Muscle layer of duodenum (tissue), 2 donors: ENCODE data around the gene NEUROD4.

Source experiments
- H3K27ac ChIP-seq: one replicate; pipeline ENCODE4 v1.7.0; 2013; ENCODE audit warnings: mild to moderate bottlenecking, low read length
- H3K27me3 ChIP-seq: one replicate; pipeline ENCODE4 v1.7.0; 2013; ENCODE audit warnings: low read depth, mild to moderate bottlenecking, control low read depth, low read length
- H3K36me3 ChIP-seq, 2 donors: one replicate each; pipeline ENCODE4 v1.7.0; 2013; ENCODE audit warnings: low read length in 2 of 2, control low read depth in 1 of 2, mild to moderate bottlenecking in 1 of 2; ENCODE audit not compliant: insufficient read depth in 2 of 2, control insufficient read depth in 1 of 2
- H3K4me1 ChIP-seq, 2 donors: one replicate each; pipeline ENCODE4 v1.7.0; 2013; ENCODE audit warnings: low read length in 2 of 2, mild to moderate bottlenecking in 2 of 2, control low read depth in 1 of 2, moderate library complexity in 1 of 2; ENCODE audit not compliant: insufficient read depth in 2 of 2, control insufficient read depth in 1 of 2
- H3K4me3 ChIP-seq, 2 donors: one replicate each; pipeline ENCODE4 v1.7.0; 2013; ENCODE audit warnings: low read length in 2 of 2, low read depth in 1 of 2, mild to moderate bottlenecking in 1 of 2
- H3K9me3 ChIP-seq, 2 donors: one replicate each; pipeline ENCODE4 v1.7.0; 2013; ENCODE audit warnings: low read length in 2 of 2, control low read depth in 1 of 2, mild to moderate bottlenecking in 1 of 2; ENCODE audit not compliant: control insufficient read depth in 1 of 2
- donor health status: healthy.

Gene NEUROD4

GRCh38 chr12:55039395-55040354 lies 19.9 kb downstream of the NEUROD4 start:
- Histone ChIP-seq H3K9me3 (no peaks in the 10 kb centered on the region), H3K4me1 (no peaks in the 10 kb centered on the region), H3K4me3 (no peak overlapping the region), H3K27ac (no peak overlapping the region), H3K36me3 (no peaks in the 10 kb centered on the region), H3K27me3 (no peaks in the 10 kb centered on the region)

- Histone ChIP-seq H3K27me3 (no peaks in the 10 kb centered on the region), H3K36me3 (no peaks in the 10 kb centered on the region), H3K4me1 (no peaks in the 10 kb centered on the region), H3K27ac (no peak overlapping the region), H3K9me3 (no peaks in the 10 kb centered on the region), H3K4me3 (no peak overlapping the region)
These were observed 21.7 kb downstream of the NEUROD4 start for GRCh38 chr12:55041345-55042055.

- Histone ChIP-seq H3K36me3 (no peaks in the 10 kb centered on the region), H3K27me3 (no peaks in the 10 kb centered on the region), H3K27ac (no peak overlapping the region), H3K4me1 (no peaks in the 10 kb centered on the region), H3K4me3 (no peak overlapping the region), H3K9me3 (no peaks in the 10 kb centered on the region)
These were observed 23.8 kb downstream of the NEUROD4 start for GRCh38 chr12:55043542-55043941.

GRCh38 chr12:55044135-55044534 lies 24.4 kb downstream of the NEUROD4 start:
- Histone ChIP-seq H3K27me3 (no peaks in the 10 kb centered on the region), H3K27ac (no peak overlapping the region), H3K9me3 (no peaks in the 10 kb centered on the region), H3K36me3 (no peaks in the 10 kb centered on the region), H3K4me1 (no peaks in the 10 kb centered on the region), H3K4me3 (no peak overlapping the region)

- Histone ChIP-seq H3K9me3 (no peaks in the 10 kb centered on the region), H3K4me1 (no peaks in the 10 kb centered on the region), H3K36me3 (no peaks in the 10 kb centered on the region), H3K27me3 (no peaks in the 10 kb centered on the region), H3K27ac (no peak overlapping the region), H3K4me3 (no peak overlapping the region)
These were observed 29.9 kb downstream of the NEUROD4 start for GRCh38 chr12:55049676-55050075.

GRCh38 chr12:55051197-55051947 lies 31.6 kb downstream of the NEUROD4 start:
- Histone ChIP-seq H3K27ac (no peak overlapping the region), H3K9me3 (no peaks in the 10 kb centered on the region), H3K4me1 (no peaks in the 10 kb centered on the region), H3K27me3 (no peaks in the 10 kb centered on the region), H3K36me3 (no peaks in the 10 kb centered on the region), H3K4me3 (no peak overlapping the region)

- no peak overlapping the region for H3K4me3 ChIP-seq
- H3K27ac ChIP-seq = no peak overlapping the region
- no peaks in the 10 kb centered on the region for H3K4me1 ChIP-seq
- no peaks in the 10 kb centered on the region for H3K27me3 ChIP-seq
- no peaks in the 10 kb centered on the region for H3K9me3 ChIP-seq
- no peaks in the 10 kb centered on the region for H3K36me3 ChIP-seq
These were observed 37.7 kb downstream of the NEUROD4 start for GRCh38 chr12:55057481-55057880.

- Histone ChIP-seq H3K27me3 (no peaks in the 10 kb centered on the region), H3K4me1 (no peaks in the 10 kb centered on the region), H3K27ac (no peak overlapping the region), H3K4me3 (no peak overlapping the region), H3K36me3 (no peaks in the 10 kb centered on the region), H3K9me3 (no peaks in the 10 kb centered on the region)
These were observed 38.3 kb downstream of the NEUROD4 start for GRCh38 chr12:55058082-55058481.

GRCh38 chr12:55058776-55059175 lies 39.0 kb downstream of the NEUROD4 start:
- Histone ChIP-seq H3K27me3 (no peaks in the 10 kb centered on the region), H3K9me3 (no peaks in the 10 kb centered on the region), H3K27ac (no peak overlapping the region)

GRCh38 chr12:55060470-55060869 lies 40.7 kb downstream of the NEUROD4 start:
- Histone ChIP-seq H3K27ac (no peak overlapping the region), H3K4me3 (no peak overlapping the region), H3K4me1 (no peaks in the 10 kb centered on the region), H3K9me3 (no peaks in the 10 kb centered on the region), H3K36me3 (no peaks in the 10 kb centered on the region), H3K27me3 (no peaks in the 10 kb centered on the region)

More at GRCh38 chr12:55058776-55059175, 39.0 kb downstream of the NEUROD4 start:
- H3K4me3 ChIP-seq = no peak overlapping the region
- H3K36me3 ChIP-seq = no peaks in the 10 kb centered on the region
- H3K4me1 ChIP-seq = no peaks in the 10 kb centered on the region

GRCh38 chr12:55061024-55061423 lies 41.2 kb downstream of the NEUROD4 start:
- Histone ChIP-seq H3K9me3 (no peaks in the 10 kb centered on the region), H3K4me3 (no peak overlapping the region), H3K36me3 (no peaks in the 10 kb centered on the region), H3K27ac (no peak overlapping the region), H3K27me3 (no peaks in the 10 kb centered on the region), H3K4me1 (no peaks in the 10 kb centered on the region)
